Measurements from ENCODE around the gene CTNS.

Gene CTNS

GRCh38 chr17:3603870-3604259 is 32.7 kb upstream of the CTNS start:
- no peak for DNase-seq (ENCODE audit: low spot score in 2 of 2)
- no peak for ATAC-seq (ENCODE audit: low read depth)
- Mint-ChIP-seq H3K9me3 (no peaks in the 10 kb centered on the region), H3K4me3 (no peak overlapping the region), H3K36me3 (peaks cover 8% of the 10 kb centered on the region), H3K27me3 (no peaks in the 10 kb centered on the region), H3K4me1 (peaks cover 5% of the 10 kb centered on the region), H3K27ac (no peak overlapping the region)

- H3K4me1 Mint-ChIP-seq, result peaks cover 2% of the 10 kb centered on the region
- ATAC-seq (ENCODE audit: low read depth) (no peak), DNase-seq (ENCODE audit: low spot score in 2 of 2) (no peak)
- H3K9me3 Mint-ChIP-seq, result no peaks in the 10 kb centered on the region
- H3K27me3 Mint-ChIP-seq, result no peaks in the 10 kb centered on the region
- peaks cover 23% of the 10 kb centered on the region for H3K36me3 Mint-ChIP-seq
- no peak overlapping the region for H3K4me3 Mint-ChIP-seq
- H3K27ac Mint-ChIP-seq, result no peak overlapping the region
Measured at GRCh38 chr17:3609689-3610088, 26.9 kb upstream of the CTNS start.

GRCh38 chr17:3610523-3610922 is 26.0 kb upstream of the CTNS start:
- Mint-ChIP-seq H3K27ac (no peak overlapping the region), H3K4me1 (no peaks in the 10 kb centered on the region), H3K4me3 (no peak overlapping the region), H3K9me3 (no peaks in the 10 kb centered on the region), H3K36me3 (peaks cover 28% of the 10 kb centered on the region), H3K27me3 (no peaks in the 10 kb centered on the region)
- DNase-seq (ENCODE audit: low spot score in 2 of 2) (no peak), ATAC-seq (ENCODE audit: low read depth) (no peak)

- Mint-ChIP-seq H3K4me3 (no peak overlapping the region), H3K9me3 (no peaks in the 10 kb centered on the region), H3K27ac (no peak overlapping the region), H3K36me3 (peaks cover 42% of the 10 kb centered on the region), H3K27me3 (no peaks in the 10 kb centered on the region), H3K4me1 (no peaks in the 10 kb centered on the region)
- no peak for DNase-seq (ENCODE audit: low spot score in 2 of 2)
- ATAC-seq (ENCODE audit: low read depth), result no peak
Measured at GRCh38 chr17:3613124-3613523, 23.4 kb upstream of the CTNS start.

GRCh38 chr17:3615160-3615870 is 21.2 kb upstream of the CTNS start:
- H3K9me3 Mint-ChIP-seq, result no peaks in the 10 kb centered on the region
- H3K4me3 Mint-ChIP-seq, result no peak overlapping the region
- H3K4me1 Mint-ChIP-seq, result no peaks in the 10 kb centered on the region
- DNase-seq (ENCODE audit: low spot score in 2 of 2) (no peak), ATAC-seq (ENCODE audit: low read depth) (no peak)
- H3K27me3 Mint-ChIP-seq, result no peaks in the 10 kb centered on the region
- H3K27ac Mint-ChIP-seq, result no peak overlapping the region
- H3K36me3 Mint-ChIP-seq, result peaks cover 41% of the 10 kb centered on the region

GRCh38 chr17:3621146-3621720 is 15.3 kb upstream of the CTNS start:
- Mint-ChIP-seq H3K9me3 (no peaks in the 10 kb centered on the region), H3K27ac (no peak overlapping the region), H3K4me1 (no peaks in the 10 kb centered on the region), H3K27me3 (no peaks in the 10 kb centered on the region), H3K36me3 (peaks cover 28% of the 10 kb centered on the region), H3K4me3 (no peak overlapping the region)
- ATAC-seq (ENCODE audit: low read depth) (no peak), DNase-seq (ENCODE audit: low spot score in 2 of 2) (no peak)

- ATAC-seq (ENCODE audit: low read depth) (no peak), DNase-seq (ENCODE audit: low spot score in 2 of 2) (no peak)
- Mint-ChIP-seq H3K36me3 (peaks cover 26% of the 10 kb centered on the region), H3K27me3 (no peaks in the 10 kb centered on the region), H3K9me3 (no peaks in the 10 kb centered on the region), H3K4me3 (no peak overlapping the region), H3K27ac (no peak overlapping the region), H3K4me1 (peaks cover 4% of the 10 kb centered on the region)
Measured at GRCh38 chr17:3622977-3623594, 13.5 kb upstream of the CTNS start.

- H3K27me3 Mint-ChIP-seq, result no peaks in the 10 kb centered on the region
- no peaks in the 10 kb centered on the region for H3K9me3 Mint-ChIP-seq
- no peak overlapping the region for H3K27ac Mint-ChIP-seq
- ATAC-seq (ENCODE audit: low read depth) (no peak), DNase-seq (ENCODE audit: low spot score in 2 of 2) (no peak)
- no peak overlapping the region for H3K4me3 Mint-ChIP-seq
- H3K36me3 Mint-ChIP-seq, result peaks cover 23% of the 10 kb centered on the region
- peaks cover 4% of the 10 kb centered on the region for H3K4me1 Mint-ChIP-seq
Measured at GRCh38 chr17:3626831-3627768, 9.5 kb upstream of the CTNS start.

- no peak overlapping the region for H3K4me3 Mint-ChIP-seq
- H3K4me1 Mint-ChIP-seq, result peaks cover 7% of the 10 kb centered on the region
- ATAC-seq (ENCODE audit: low read depth) (no peak), DNase-seq (ENCODE audit: low spot score in 2 of 2) (no peak)
- no peaks in the 10 kb centered on the region for H3K27me3 Mint-ChIP-seq
- no peak overlapping the region for H3K27ac Mint-ChIP-seq
- H3K36me3 Mint-ChIP-seq, result peaks cover 23% of the 10 kb centered on the region
- H3K9me3 Mint-ChIP-seq, result no peaks in the 10 kb centered on the region
Measured at GRCh38 chr17:3627769-3628167, 8.8 kb upstream of the CTNS start.

- Mint-ChIP-seq H3K36me3 (peaks cover 19% of the 10 kb centered on the region), H3K9me3 (peaks cover 1% of the 10 kb centered on the region), H3K27me3 (no peaks in the 10 kb centered on the region), H3K4me3 (no peak overlapping the region), H3K27ac (no peak overlapping the region), H3K4me1 (peaks cover 16% of the 10 kb centered on the region)
- ATAC-seq (ENCODE audit: low read depth) (no peak), DNase-seq (ENCODE audit: low spot score in 2 of 2) (no peak)
Measured at GRCh38 chr17:3630781-3631180, 5.8 kb upstream of the CTNS start.

GRCh38 chr17:3632287-3632686 is 4.3 kb upstream of the CTNS start:
- peaks cover 1% of the 10 kb centered on the region for H3K9me3 Mint-ChIP-seq
- DNase-seq (ENCODE audit: low spot score in 2 of 2) (no peak), ATAC-seq (ENCODE audit: low read depth) (no peak)
- H3K4me3 Mint-ChIP-seq, result no peak overlapping the region
- no peak overlapping the region for H3K27ac Mint-ChIP-seq
- no peaks in the 10 kb centered on the region for H3K27me3 Mint-ChIP-seq
- H3K36me3 Mint-ChIP-seq, result peaks cover 10% of the 10 kb centered on the region
- H3K4me1 Mint-ChIP-seq, result peaks cover 16% of the 10 kb centered on the region

- peaks cover 25% of the 10 kb centered on the region for H3K4me1 Mint-ChIP-seq
- peak; percentile 15 for ATAC-seq (ENCODE audit: low read depth)
Measured at GRCh38 chr17:3635474-3636153, 946 bp upstream of the CTNS start.

GRCh38 chr17:3636908-3637373 is 381 bp downstream of the CTNS start:
- H3K36me3 Mint-ChIP-seq, result no peaks in the 10 kb centered on the region
- peaks cover 1% of the 10 kb centered on the region for H3K9me3 Mint-ChIP-seq
- no peaks in the 10 kb centered on the region for H3K27me3 Mint-ChIP-seq
- peaks cover 25% of the 10 kb centered on the region for H3K4me1 Mint-ChIP-seq
- DNase-seq (ENCODE audit: low spot score in 2 of 2) (no peak), ATAC-seq (ENCODE audit: low read depth) (no peak)
- peak overlapping the region; percentile 96 for H3K27ac Mint-ChIP-seq
- H3K4me3 Mint-ChIP-seq, result peak overlapping the region; percentile 95

More at GRCh38 chr17:3635474-3636153, 946 bp upstream of the CTNS start:
- H3K27ac Mint-ChIP-seq, result peak overlapping the region; percentile 70
- H3K27me3 Mint-ChIP-seq, result no peaks in the 10 kb centered on the region
- H3K36me3 Mint-ChIP-seq, result peaks cover 2% of the 10 kb centered on the region
- DNase-seq (ENCODE audit: low spot score in 2 of 2), result no peak
- peak overlapping the region; percentile 95 for H3K4me3 Mint-ChIP-seq
- H3K9me3 Mint-ChIP-seq, result peaks cover 1% of the 10 kb centered on the region
